ENCODE results near the gene PRR36.

Gene PRR36

DNA sequence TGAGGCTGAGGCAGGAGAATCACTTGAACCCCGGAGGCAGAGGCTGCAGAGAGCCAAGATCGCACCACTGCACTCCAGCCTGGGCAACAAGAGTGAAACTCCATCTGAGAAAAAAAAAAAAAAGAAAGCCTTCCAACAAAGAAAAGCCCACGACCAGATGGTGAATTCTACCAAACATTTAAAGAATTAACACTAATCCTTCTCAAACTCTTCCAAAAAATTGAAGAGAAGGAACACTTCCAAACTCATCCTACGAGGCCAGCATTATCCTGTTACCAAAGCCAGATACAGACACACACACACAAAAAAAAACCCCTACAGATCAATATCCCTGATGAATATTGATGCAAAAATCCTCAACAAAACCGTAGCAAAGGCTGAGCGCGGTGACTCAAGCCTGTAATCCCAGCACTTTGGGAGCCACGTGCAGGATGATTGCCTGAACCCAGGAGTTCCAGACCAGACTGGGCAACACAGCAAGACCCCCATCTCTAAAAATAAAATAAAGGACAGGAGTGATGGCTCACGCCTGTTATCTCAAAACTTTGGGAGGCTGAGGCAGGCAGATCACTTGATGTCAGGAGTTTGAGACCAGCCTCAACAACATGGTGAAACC is 50.4 kb downstream of the PRR36 start:
- Mint-ChIP-seq H3K27me3 (peaks cover 33% of the 10 kb centered on the region), H3K4me3 (no peak overlapping the region), H3K27ac (no peak overlapping the region), H3K36me3 (ENCODE audit: low read depth) (no peaks in the 10 kb centered on the region), H3K9me3 (peaks cover under 1% of the 10 kb centered on the region), H3K4me1 (ENCODE audit: low read depth) (peaks cover 7% of the 10 kb centered on the region)
- DNase-seq = no peak

DNA sequence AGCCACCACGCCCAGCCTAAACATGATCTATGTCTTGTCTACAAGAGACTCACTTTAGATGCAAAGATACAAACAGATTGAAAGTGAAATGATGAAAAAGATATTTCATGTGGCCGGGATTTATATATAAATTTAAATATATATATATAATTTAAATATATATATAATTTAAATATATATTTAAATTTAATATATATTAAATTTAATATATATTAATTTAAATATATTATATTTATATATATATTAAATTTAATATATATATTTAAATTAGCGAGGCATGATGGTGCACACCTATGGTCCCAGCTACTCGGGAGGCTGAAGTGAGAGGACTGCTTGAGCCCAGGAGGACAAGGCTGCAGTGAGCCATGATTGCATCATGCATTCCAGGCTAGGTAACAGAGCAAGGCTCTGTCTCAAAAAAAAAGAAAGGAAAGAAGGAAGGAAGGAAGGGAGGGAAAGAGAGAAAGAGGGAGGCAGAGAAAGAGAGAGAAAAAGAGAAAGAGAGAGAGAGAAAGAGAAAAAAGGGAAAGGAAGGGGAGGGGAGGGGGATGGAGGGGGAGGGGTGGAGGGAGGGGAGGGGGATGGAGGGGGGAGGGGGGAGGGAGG is 51.2 kb downstream of the PRR36 start:
- Mint-ChIP-seq H3K36me3 (ENCODE audit: low read depth) (no peaks in the 10 kb centered on the region), H3K27ac (no peak overlapping the region), H3K9me3 (peaks cover 3% of the 10 kb centered on the region), H3K4me3 (no peak overlapping the region), H3K4me1 (ENCODE audit: low read depth) (peaks cover 5% of the 10 kb centered on the region), H3K27me3 (peaks cover 41% of the 10 kb centered on the region)
- no peak for DNase-seq

DNA sequence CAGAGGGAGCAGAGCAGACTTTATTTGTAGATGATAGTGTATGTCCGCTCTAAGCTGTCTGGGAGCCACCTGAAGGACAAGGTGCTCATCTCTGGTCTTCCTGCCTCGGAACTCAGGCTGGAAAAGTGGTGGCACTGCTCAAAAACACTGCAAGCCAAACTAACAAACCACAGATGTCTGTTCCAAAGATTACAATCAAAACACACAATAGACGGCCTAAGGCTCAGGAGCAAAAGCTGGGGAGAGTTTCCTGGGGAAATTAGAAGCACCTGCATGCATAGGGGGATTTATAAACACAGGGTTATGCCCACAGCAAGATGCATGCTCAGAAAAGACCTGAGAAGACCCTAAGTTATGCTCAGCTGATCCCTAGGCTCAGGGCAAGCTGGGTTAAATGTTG is 53.6 kb downstream of the PRR36 start:
- Mint-ChIP-seq H3K4me3 (no peak overlapping the region), H3K36me3 (ENCODE audit: low read depth) (no peaks in the 10 kb centered on the region), H3K4me1 (ENCODE audit: low read depth) (peaks cover 7% of the 10 kb centered on the region), H3K27me3 (peaks cover 48% of the 10 kb centered on the region), H3K27ac (no peak overlapping the region), H3K9me3 (peaks cover 7% of the 10 kb centered on the region)
- no peak for DNase-seq

DNA sequence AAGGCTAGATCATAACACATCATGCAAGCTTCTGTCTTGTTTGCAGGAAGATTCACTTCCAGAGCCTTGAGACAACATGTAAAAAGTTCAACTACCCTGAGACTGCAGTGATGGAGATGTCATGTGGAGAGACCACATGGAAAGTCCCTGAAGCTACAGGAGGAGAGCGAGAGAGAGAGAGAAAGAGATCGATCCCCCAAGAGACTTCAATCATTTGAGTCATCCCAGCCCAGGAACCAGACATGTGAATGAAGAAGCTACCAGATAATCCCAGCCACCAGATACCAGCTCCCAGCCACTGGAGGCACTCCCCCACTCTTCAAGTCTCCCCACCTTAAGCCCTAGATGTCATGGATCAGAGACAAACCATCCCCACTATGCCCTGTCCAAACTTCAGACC is 54.9 kb downstream of the PRR36 start:
- peaks cover 49% of the 10 kb centered on the region for H3K27me3 Mint-ChIP-seq
- peaks cover 15% of the 10 kb centered on the region for H3K4me1 Mint-ChIP-seq (ENCODE audit: low read depth)

DNA sequence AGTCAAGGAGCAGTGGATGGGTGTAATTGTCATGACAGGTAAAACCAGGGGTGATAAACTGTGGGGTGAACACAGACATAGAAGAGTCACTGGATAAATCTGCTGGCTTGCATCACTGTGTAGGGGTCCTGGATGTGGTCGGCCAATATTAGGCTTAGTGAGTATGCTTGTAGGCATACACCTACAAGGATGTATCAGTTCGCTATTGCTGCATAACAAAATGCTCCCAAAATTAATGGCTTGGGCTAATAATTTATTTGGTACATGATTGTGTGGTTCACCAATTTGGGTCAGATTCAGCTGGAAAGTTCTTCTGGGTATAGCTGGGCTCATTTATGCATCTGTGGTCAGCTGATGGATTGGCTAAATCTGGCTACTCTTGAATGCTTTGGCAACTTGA is 55.4 kb downstream of the PRR36 start:
- Mint-ChIP-seq H3K4me1 (ENCODE audit: low read depth) (peaks cover 15% of the 10 kb centered on the region), H3K36me3 (ENCODE audit: low read depth) (no peaks in the 10 kb centered on the region), H3K9me3 (peaks cover 7% of the 10 kb centered on the region), H3K27ac (no peak overlapping the region), H3K4me3 (no peak overlapping the region), H3K27me3 (peaks cover 51% of the 10 kb centered on the region)
- no peak for DNase-seq

More for the DNA sequence above, 54.9 kb downstream of the PRR36 start:
- Mint-ChIP-seq H3K36me3 (ENCODE audit: low read depth) (no peaks in the 10 kb centered on the region), H3K27ac (no peak overlapping the region), H3K9me3 (peaks cover 7% of the 10 kb centered on the region), H3K4me3 (no peak overlapping the region)
- DNase-seq = no peak

Data from activated T-cell treated with anti-CD3 and anti-CD28 coated beads, Interleukin-2, amount 50 U/mL, for 24 hours (primary cell).